Measurements from ENCODE around the gene CHRM5. TPM values are rescaled to one million over a fixed set of nuclear protein-coding genes. Genes with fewer than 3 reads are reported as not detected.

The CHRM5 gene
- total and polyA plus RNA-seq, 2 donors (not counting 1 experiment from before 2014, with no cell fraction given): not detected

GRCh38 chr15:33971811-33972210 is 3.5 kb downstream of the CHRM5 start:
- no peak overlapping the region for H3K27ac Mint-ChIP-seq
- no peaks in the 10 kb centered on the region for H3K4me1 Mint-ChIP-seq
- H2AFZ ChIP-seq (ENCODE audit: insufficient read depth, low read depth, low read length, poor library complexity, severe bottlenecking): no peak overlapping the region
- no peak overlapping the region for H3K4me2 ChIP-seq (replicated peaks; ENCODE audit: low read depth, low read length, poor library complexity, severe bottlenecking)
- H3K79me2 ChIP-seq (ENCODE audit: control insufficient read depth, insufficient read depth, low read length): no peaks in the 10 kb centered on the region
- CTCF ChIA-PET: no interaction called here
- H3K9ac ChIP-seq (ENCODE audit: low read length): no peak overlapping the region
- H3K9me3 Mint-ChIP-seq (ENCODE audit: insufficient read depth): no peaks in the 10 kb centered on the region
- H3K4me3 ChIP-seq (ENCODE audit: control extremely low read depth in 1 of 5, extremely low read depth in 1 of 5, insufficient read depth in 1 of 5, low read depth in 2 of 5, low read length in 4 of 5): no peak overlapping the region
- no peaks in the 10 kb centered on the region for H3K27me3 Mint-ChIP-seq
- intact Hi-C loops (cut with micrococcal nuclease): no loop called here
- POLR2A ChIA-PET: no interaction called here
- ATAC-seq (ENCODE audit: low read depth) (no peak), DNase-seq (no peak)
- no peak for TF ChIP-seq EZH2 (IDR thresholded peaks at IDR 0.05; ENCODE audit: borderline replicate concordance, insufficient read depth, low read depth, low read length, poor library complexity, severe bottlenecking)
- TF ChIP-seq CTCF (IDR thresholded peaks at IDR 0.05): no peak
- no peaks in the 10 kb centered on the region for H3K36me3 ChIP-seq (replicated peaks in 1 of 2; ENCODE audit: control extremely low read depth in 1 of 2, control insufficient read depth in 1 of 2, extremely low read depth in 1 of 2, insufficient read depth in 2 of 2, low read length in 1 of 2)
- no peaks in the 10 kb centered on the region for H3K27me3 ChIP-seq (replicated peaks in 1 of 4; ENCODE audit: control extremely low read depth in 1 of 4, control insufficient read depth in 3 of 4, insufficient read depth in 4 of 4, low read length in 3 of 4)
- H3K9me3 ChIP-seq (ENCODE audit: control extremely low read depth in 1 of 3, control insufficient read depth in 2 of 3, insufficient read depth in 1 of 3, low read length in 2 of 3): no peaks in the 10 kb centered on the region
- H4K20me1 ChIP-seq (ENCODE audit: control insufficient read depth, insufficient read depth, low read length, poor library complexity, severe bottlenecking): no peaks in the 10 kb centered on the region
- H3K27ac ChIP-seq (ENCODE audit: low read length in 2 of 2): no peak overlapping the region
- H3K4me1 ChIP-seq (ENCODE audit: control insufficient read depth in 2 of 2, insufficient read depth in 2 of 2, low read length in 2 of 2): no peaks in the 10 kb centered on the region
- H3K4me3 Mint-ChIP-seq: no peak overlapping the region
- 80% methylated on average over 1 of the region's 2 CpGs for WGBS (ENCODE audit: insufficient coverage)

GRCh38 chr15:33975022-33975565 is 6.8 kb downstream of the CHRM5 start:
- H3K4me1 ChIP-seq (ENCODE audit: control insufficient read depth in 2 of 2, insufficient read depth in 2 of 2, low read length in 2 of 2): no peaks in the 10 kb centered on the region
- H3K36me3 ChIP-seq (replicated peaks in 1 of 2; ENCODE audit: control extremely low read depth in 1 of 2, control insufficient read depth in 1 of 2, extremely low read depth in 1 of 2, insufficient read depth in 2 of 2, low read length in 1 of 2): no peaks in the 10 kb centered on the region
- ChIA-PET CTCF (interaction anchor here (0.9 kb wide), 1 partner anchor 236 kb away, joined by 4 read pairs; no protein-coding TSS in a partner anchor), POLR2A (no interaction called here)
- no peaks in the 10 kb centered on the region for H4K20me1 ChIP-seq (ENCODE audit: control insufficient read depth, insufficient read depth, low read length, poor library complexity, severe bottlenecking)
- no peak overlapping the region for H2AFZ ChIP-seq (ENCODE audit: insufficient read depth, low read depth, low read length, poor library complexity, severe bottlenecking)
- Mint-ChIP-seq H3K27me3 (no peaks in the 10 kb centered on the region), H3K9me3 (ENCODE audit: insufficient read depth) (no peaks in the 10 kb centered on the region), H3K4me3 (no peak overlapping the region), H3K27ac (no peak overlapping the region), H3K4me1 (no peaks in the 10 kb centered on the region)
- no peak overlapping the region for H3K4me3 ChIP-seq (ENCODE audit: control extremely low read depth in 1 of 5, extremely low read depth in 1 of 5, insufficient read depth in 1 of 5, low read depth in 2 of 5, low read length in 4 of 5)
- TF ChIP-seq CTCF (IDR thresholded peaks at IDR 0.05) (no peak), EZH2 (IDR thresholded peaks at IDR 0.05; ENCODE audit: borderline replicate concordance, insufficient read depth, low read depth, low read length, poor library complexity, severe bottlenecking) (no peak)
- no peak overlapping the region for H3K27ac ChIP-seq (ENCODE audit: low read length in 2 of 2)
- H3K9me3 ChIP-seq (ENCODE audit: control extremely low read depth in 1 of 3, control insufficient read depth in 2 of 3, insufficient read depth in 1 of 3, low read length in 2 of 3): no peaks in the 10 kb centered on the region
- no peak for ATAC-seq (ENCODE audit: low read depth)
- WGBS (ENCODE audit: insufficient coverage): no CpG with 5 or more reads among the region's 4 CpGs
- no peaks in the 10 kb centered on the region for H3K27me3 ChIP-seq (replicated peaks in 1 of 4; ENCODE audit: control extremely low read depth in 1 of 4, control insufficient read depth in 3 of 4, insufficient read depth in 4 of 4, low read length in 3 of 4)
- H3K4me2 ChIP-seq (replicated peaks; ENCODE audit: low read depth, low read length, poor library complexity, severe bottlenecking): no peak overlapping the region
- no peak overlapping the region for H3K9ac ChIP-seq (ENCODE audit: low read length)
- H3K79me2 ChIP-seq (ENCODE audit: control insufficient read depth, insufficient read depth, low read length): no peaks in the 10 kb centered on the region
- no peak for DNase-seq
- intact Hi-C loops (cut with micrococcal nuclease): no loop called here

Measured in B cell (primary cell).